Lung (tissue), 12 donors: ENCODE data around the gene CEP63. TPM values are rescaled to one million over a fixed set of nuclear protein-coding genes. Genes with fewer than 3 reads are reported as not detected.

Experiments used
- ATAC-seq: fragments of 200-7000 bp; cut with Tn5 transposase; one replicate; pipeline ENCODE4 v1.9.1; 2020; ENCODE audit warnings: moderate number of reproducible peaks; ENCODE audit not compliant: insufficient read depth, low FRiP score
- DNase-seq, 3 donors: peaks; one replicate each; pipeline ENCODE4 v3.0.0-alpha.2; 2013 to 2017
- H3K27ac ChIP-seq, 2 donors: one replicate each; pipeline ENCODE4 v1.5.1; 2013; ENCODE audit warnings: mild to moderate bottlenecking in 2 of 2, moderate library complexity in 2 of 2, control low read depth in 1 of 2, inconsistent platforms in 1 of 2, low read depth in 1 of 2, low read length in 1 of 2
- H3K27me3 ChIP-seq, 3 donors: one replicate each; pipeline ENCODE4 v1.5.1; 2013; ENCODE audit warnings: low read length in 2 of 3; ENCODE audit not compliant: control insufficient read depth in 3 of 3, insufficient read depth in 3 of 3
- H3K36me3 ChIP-seq, 4 donors: one replicate each; pipeline ENCODE4 v1.5.1; 2013; ENCODE audit warnings: low read length in 4 of 4, mild to moderate bottlenecking in 1 of 4, moderate library complexity in 1 of 4; ENCODE audit not compliant: control insufficient read depth in 4 of 4, insufficient read depth in 4 of 4
- H3K4me1 ChIP-seq, 5 donors: one replicate each; pipeline ENCODE4 v1.5.1; 2013; ENCODE audit warnings: low read length in 5 of 5, mild to moderate bottlenecking in 2 of 5, moderate library complexity in 1 of 5; ENCODE audit not compliant: control insufficient read depth in 5 of 5, insufficient read depth in 5 of 5
- H3K4me3 ChIP-seq: one replicate; pipeline ENCODE4 v1.5.1; 2013; ENCODE audit warnings: mild to moderate bottlenecking, control low read depth, moderate library complexity
- H3K9ac ChIP-seq, 2 donors: one replicate each; pipeline ENCODE4 v1.5.1; 2013; ENCODE audit warnings: low read length in 2 of 2, control low read depth in 1 of 2; ENCODE audit not compliant: insufficient read depth in 1 of 2
- H3K9me3 ChIP-seq, 4 donors: one replicate each; pipeline ENCODE4 v1.5.1; 2013; ENCODE audit warnings: low read length in 3 of 4, mild to moderate bottlenecking in 1 of 4, moderate library complexity in 1 of 4; ENCODE audit not compliant: control insufficient read depth in 4 of 4, insufficient read depth in 3 of 4
- CTCF ChIP-seq: IDR thresholded peaks from 2 replicates; pipeline ENCODE4 v1.5.1; 2012; ENCODE audit warnings: mild to moderate bottlenecking; ENCODE audit errors: control extremely low read depth, extremely low read depth
- WGBS, 2 donors: extraction: QIAGEN DNeasy Blood & Tissue Kit; methylation state at CpG; one replicate each; pipeline ENCODE4 v1.1.7; 2013; 5-methylcytosine and 5-hydroxymethylcytosine counted together
- polyA plus RNA-seq, 2 donors: library from polyadenylated mRNA; stranded (reverse); fragments of 200-250 nt; gene quantifications; one replicate each; pipeline ENCODE4 v1.2.1, GENCODE V29; 2013
- total RNA-seq, 2 donors: library from RNA; depleted of rRNA in 1 of 2; stranded (reverse); fragments of >200 nt in 1 of 2; gene quantifications; one replicate each; pipeline ENCODE4 v1.2.1, GENCODE V29; 2014 to 2021
- donor health status: control.
- donor health status: control.
- donor health status: Bipolar disorder and iron deficiency.
- donor health status: healthy.
- donor health status: DM: yes; HTN: yes; CAD: no.

CEP63 gene
- total and polyA plus RNA-seq, 4 donors: 12.4 to 50.1 (median 18.2) TPM

GRCh38 chr3:134609821-134610431 lies 124.1 kb downstream of the CEP63 start:
- Histone ChIP-seq H3K36me3 (no peaks in the 10 kb centered on the region), H3K9ac (no peak overlapping the region), H3K27ac (no peak overlapping the region), H3K4me1 (peaks cover 0 to 13% (median 4%) of the 10 kb centered on the region in 5 donors), H3K9me3 (peaks cover 0 to 3% (median 0%) of the 10 kb centered on the region in 4 donors), H3K4me3 (no peak overlapping the region), H3K27me3 (no peaks in the 10 kb centered on the region)
- ATAC-seq: no peak
- no peak for DNase-seq
- TF ChIP-seq CTCF: no peak
- 73 to 75% methylated on average over 10 of the region's 10 CpGs for WGBS, 2 donors

GRCh38 chr3:134610432-134611385 lies 124.9 kb downstream of the CEP63 start:
- H3K4me1 ChIP-seq: peaks cover 0 to 13% (median 4%) of the 10 kb centered on the region in 5 donors
- H3K9me3 ChIP-seq: peaks cover 0 to 3% (median 0%) of the 10 kb centered on the region in 4 donors
- ATAC-seq (no peak), DNase-seq (no peak)
- no peak overlapping the region for H3K4me3 ChIP-seq
- no peak for TF ChIP-seq CTCF
- H3K36me3 ChIP-seq: no peaks in the 10 kb centered on the region
- H3K9ac ChIP-seq: no peak overlapping the region
- WGBS, 2 donors: 77 to 84% methylated on average over 11 of the region's 11 CpGs
- no peak overlapping the region for H3K27ac ChIP-seq
- H3K27me3 ChIP-seq: no peaks in the 10 kb centered on the region

- H3K4me1 ChIP-seq: peaks cover 0 to 13% (median 4%) of the 10 kb centered on the region in 5 donors
- no peak overlapping the region for H3K27ac ChIP-seq
- no peaks in the 10 kb centered on the region for H3K36me3 ChIP-seq
- no peak for ATAC-seq
- TF ChIP-seq CTCF: no peak
- no peak overlapping the region for H3K9ac ChIP-seq
- DNase-seq: no peak
- H3K4me3 ChIP-seq: no peak overlapping the region
- H3K9me3 ChIP-seq: peaks cover 0 to 3% (median 0%) of the 10 kb centered on the region in 4 donors
- WGBS, 2 donors: 90 to 97% methylated on average over 2 of the region's 2 CpGs
- H3K27me3 ChIP-seq: no peaks in the 10 kb centered on the region
Measured at GRCh38 chr3:134611516-134611915, 125.7 kb downstream of the CEP63 start.
